Measurements from ENCODE around the gene NRXN3. TPM values are rescaled to one million over a fixed set of nuclear protein-coding genes. Genes with fewer than 3 reads are reported as not detected.

The NRXN3 gene
- total and polyA plus RNA-seq, 2 of the 13 experiments (the other 11 are each of a cell fraction or from before 2014, with no cell fraction given): 0.03 TPM; not detected in 1

DNA sequence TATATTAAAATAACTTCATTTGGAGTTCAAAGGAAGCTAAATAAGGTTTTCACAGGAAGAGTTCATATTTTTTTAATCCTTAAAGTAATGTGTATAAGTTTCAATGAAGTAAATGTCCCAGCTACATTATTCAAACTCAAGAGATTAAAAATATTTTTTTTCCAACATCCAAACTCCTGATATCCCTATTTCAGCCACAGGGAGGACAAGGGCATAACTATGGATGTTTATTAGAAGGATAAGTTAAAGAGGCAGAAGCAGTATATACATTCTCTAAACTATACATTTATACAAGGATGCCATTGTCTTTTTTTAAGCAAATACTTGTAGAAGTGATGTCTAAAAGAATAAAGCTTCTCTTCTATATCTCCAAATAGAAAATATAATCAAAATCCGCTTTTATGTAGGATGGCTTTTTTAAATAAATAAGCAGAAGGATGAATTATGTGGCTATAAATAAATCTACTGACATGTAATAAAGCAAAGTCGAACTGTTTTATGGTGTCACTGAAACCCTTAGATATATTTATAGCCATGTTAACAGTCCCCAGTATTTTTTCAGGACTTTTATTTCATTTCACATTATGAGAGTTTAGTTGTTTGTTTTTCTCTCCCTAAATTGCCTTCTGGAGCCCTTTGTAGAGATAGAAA is 1104.6 kb downstream of the NRXN3 start (continued):
- TF ChIP-seq, protein P1, sequence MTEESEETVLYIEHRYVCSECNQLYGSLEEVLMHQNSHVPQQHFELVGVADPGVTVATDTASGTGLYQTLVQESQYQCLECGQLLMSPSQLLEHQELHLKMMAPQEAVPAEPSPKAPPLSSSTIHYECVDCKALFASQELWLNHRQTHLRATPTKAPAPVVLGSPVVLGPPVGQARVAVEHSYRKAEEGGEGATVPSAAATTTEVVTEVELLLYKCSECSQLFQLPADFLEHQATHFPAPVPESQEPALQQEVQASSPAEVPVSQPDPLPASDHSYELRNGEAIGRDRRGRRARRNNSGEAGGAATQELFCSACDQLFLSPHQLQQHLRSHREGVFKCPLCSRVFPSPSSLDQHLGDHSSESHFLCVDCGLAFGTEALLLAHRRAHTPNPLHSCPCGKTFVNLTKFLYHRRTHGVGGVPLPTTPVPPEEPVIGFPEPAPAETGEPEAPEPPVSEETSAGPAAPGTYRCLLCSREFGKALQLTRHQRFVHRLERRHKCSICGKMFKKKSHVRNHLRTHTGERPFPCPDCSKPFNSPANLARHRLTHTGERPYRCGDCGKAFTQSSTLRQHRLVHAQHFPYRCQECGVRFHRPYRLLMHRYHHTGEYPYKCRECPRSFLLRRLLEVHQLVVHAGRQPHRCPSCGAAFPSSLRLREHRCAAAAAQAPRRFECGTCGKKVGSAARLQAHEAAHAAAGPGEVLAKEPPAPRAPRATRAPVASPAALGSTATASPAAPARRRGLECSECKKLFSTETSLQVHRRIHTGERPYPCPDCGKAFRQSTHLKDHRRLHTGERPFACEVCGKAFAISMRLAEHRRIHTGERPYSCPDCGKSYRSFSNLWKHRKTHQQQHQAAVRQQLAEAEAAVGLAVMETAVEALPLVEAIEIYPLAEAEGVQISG (CRISPR knock-in tag; IDR thresholded peaks at IDR 0.05): no peak
- TF ChIP-seq BHLHE40 (IDR thresholded peaks at IDR 0.05; ENCODE audit: low read length): no peak

DNA sequence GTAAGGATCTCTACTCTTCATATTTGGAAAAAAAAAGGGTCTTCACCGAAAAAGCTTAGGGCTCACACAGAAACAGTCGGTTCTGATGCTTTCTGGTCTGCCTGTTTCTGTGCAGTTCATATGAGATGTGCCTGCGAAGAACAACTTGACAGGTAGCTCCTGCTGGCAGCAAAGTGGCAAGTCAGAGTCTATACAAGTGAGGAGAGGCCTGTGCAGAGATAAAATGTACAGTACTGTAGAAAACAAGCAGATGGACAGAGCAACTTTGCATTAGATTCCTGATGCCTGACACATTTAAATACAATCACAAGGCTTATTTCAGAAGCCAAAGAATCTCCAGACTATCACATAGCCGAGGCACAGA is 1105.1 kb downstream of the NRXN3 start:
- H2AFZ ChIP-seq (ENCODE audit: low read length): no peak overlapping the region
- TF ChIP-seq MTA1 (CRISPR knock-in tag; IDR thresholded peaks at IDR 0.05; ENCODE audit: borderline replicate concordance) (no peak), KMT2A (CRISPR knock-in tag; IDR thresholded peaks at IDR 0.05) (no peak), SMARCC2 (IDR thresholded peaks at IDR 0.05) (no peak), FOXP1 (IDR thresholded peaks at IDR 0.05) (no peak), FOXP1 (CRISPR knock-in tag; IDR thresholded peaks at IDR 0.05) (no peak), SMYD3 (CRISPR knock-in tag; IDR thresholded peaks at IDR 0.05) (no peak), HMG20B (CRISPR knock-in tag; conservative IDR thresholded peaks at IDR 0.05) (no peak), SIX4 (CRISPR knock-in tag; IDR thresholded peaks at IDR 0.05) (no peak), ZBTB7A (CRISPR knock-in tag; IDR thresholded peaks at IDR 0.05) (no peak), KLF13 (CRISPR knock-in tag; IDR thresholded peaks at IDR 0.05) (no peak), ZNF761 (CRISPR knock-in tag; conservative IDR thresholded peaks at IDR 0.05) (no peak), ZNF343 (CRISPR knock-in tag; IDR thresholded peaks at IDR 0.05) (no peak), PCBP2 (optimal IDR thresholded peaks at IDR 0.05; ENCODE audit: low read depth, low read length, poor library complexity, severe bottlenecking) (no peak), ZNF672 (CRISPR knock-in tag; IDR thresholded peaks at IDR 0.05) (no peak), ZFP37 (CRISPR knock-in tag; IDR thresholded peaks at IDR 0.05; ENCODE audit: borderline replicate concordance) (no peak), ZNF557 (CRISPR knock-in tag; IDR thresholded peaks at IDR 0.05) (no peak), YEATS2 (CRISPR knock-in tag; IDR thresholded peaks at IDR 0.05; ENCODE audit: borderline replicate concordance) (no peak)
- TF ChIP-seq, protein P2, sequence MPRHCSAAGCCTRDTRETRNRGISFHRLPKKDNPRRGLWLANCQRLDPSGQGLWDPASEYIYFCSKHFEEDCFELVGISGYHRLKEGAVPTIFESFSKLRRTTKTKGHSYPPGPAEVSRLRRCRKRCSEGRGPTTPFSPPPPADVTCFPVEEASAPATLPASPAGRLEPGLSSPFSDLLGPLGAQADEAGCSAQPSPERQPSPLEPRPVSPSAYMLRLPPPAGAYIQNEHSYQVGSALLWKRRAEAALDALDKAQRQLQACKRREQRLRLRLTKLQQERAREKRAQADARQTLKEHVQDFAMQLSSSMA (CRISPR knock-in tag; IDR thresholded peaks at IDR 0.05): no peak
- TF ChIP-seq, protein P3, sequence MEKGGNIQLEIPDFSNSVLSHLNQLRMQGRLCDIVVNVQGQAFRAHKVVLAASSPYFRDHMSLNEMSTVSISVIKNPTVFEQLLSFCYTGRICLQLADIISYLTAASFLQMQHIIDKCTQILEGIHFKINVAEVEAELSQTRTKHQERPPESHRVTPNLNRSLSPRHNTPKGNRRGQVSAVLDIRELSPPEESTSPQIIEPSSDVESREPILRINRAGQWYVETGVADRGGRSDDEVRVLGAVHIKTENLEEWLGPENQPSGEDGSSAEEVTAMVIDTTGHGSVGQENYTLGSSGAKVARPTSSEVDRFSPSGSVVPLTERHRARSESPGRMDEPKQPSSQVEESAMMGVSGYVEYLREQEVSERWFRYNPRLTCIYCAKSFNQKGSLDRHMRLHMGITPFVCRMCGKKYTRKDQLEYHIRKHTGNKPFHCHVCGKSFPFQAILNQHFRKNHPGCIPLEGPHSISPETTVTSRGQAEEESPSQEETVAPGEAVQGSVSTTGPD (CRISPR knock-in tag; IDR thresholded peaks at IDR 0.05): no peak
- H3K36me3 ChIP-seq (replicated peaks in 1 of 2; ENCODE audit: control insufficient read depth in 1 of 2, insufficient read depth in 2 of 2, low read length in 2 of 2): no peaks in the 10 kb centered on the region
- H3K79me2 ChIP-seq (ENCODE audit: insufficient read depth, low read length): no peaks in the 10 kb centered on the region
- H3K9me3 ChIP-seq (ENCODE audit: low read length): peaks cover 11% of the 10 kb centered on the region
- CTCF ChIA-PET (ENCODE audit: low intra/inter-chr PET ratio, low total read pairs): no interaction called here
- H3K27me3 ChIP-seq (ENCODE audit: control insufficient read depth in 1 of 2, insufficient read depth in 2 of 2, low read length in 2 of 2): peaks cover 0 to 20% of the 10 kb centered on the region in 2 experiments; a peak in 3 of 5 replicates
- in situ Hi-C loops (cut with HindIII; ENCODE audit: extremely low pct_ligation_motif_present, low pct_unique_long_range_greater_than_20kb) (no loop called here), intact Hi-C loops (cut with micrococcal nuclease; ENCODE audit: unreplicated experiment) (no loop called here)
- WGBS (ENCODE audit: low lambda C conversion rate): 9% methylated on average over 4 of the region's 4 CpGs
- ATAC-seq (no peak), FAIRE-seq (no peak), DNase-seq (ENCODE audit: low spot score) (no peak)
- H4K20me1 ChIP-seq (ENCODE audit: insufficient read depth, low read length): no peaks in the 10 kb centered on the region
- no peak overlapping the region for H3K4me2 ChIP-seq (ENCODE audit: low read depth, low read length)
- no peak overlapping the region for H3K27ac ChIP-seq (ENCODE audit: extremely low read length, insufficient read depth, low read length)
- BruUV-seq (replicated peaks): no TSS peak
- H3K4me3 ChIP-seq (replicated peaks in 1 of 3; ENCODE audit: insufficient read depth in 1 of 3, low read depth in 2 of 3, low read length in 3 of 3): no peak overlapping the region
- POLR2A ChIA-PET: no interaction called here
- H3K9ac ChIP-seq (ENCODE audit: insufficient read depth, low read depth, low read length): no peak overlapping the region
- peaks cover 12% of the 10 kb centered on the region; the same call in 1 of the 2 replicates for H3K4me1 ChIP-seq (ENCODE audit: insufficient read depth, low read length)

Measured in HepG2 (cell line).